ENCODE data around the gene SH3BGRL3. TPM values are rescaled to one million over a fixed set of nuclear protein-coding genes. Genes with fewer than 3 reads are reported as not detected.

The SH3BGRL3 gene
- polyA plus RNA-seq, 1 donor from 2014 or later, result 12.8 TPM

- no peaks in the 10 kb centered on the region for H3K79me2 ChIP-seq (replicated peaks; ENCODE audit: insufficient read depth, low read length)
- no peak overlapping the region for H3K4me2 ChIP-seq (ENCODE audit: low read length)
- H3K9ac ChIP-seq (ENCODE audit: low read length), result no peak overlapping the region
- no peaks in the 10 kb centered on the region for H3K9me3 ChIP-seq (ENCODE audit: low read length)
- H3K27ac ChIP-seq (ENCODE audit: low read length), result no peak overlapping the region
- TF ChIP-seq POLR2AphosphoS5 (IDR thresholded peaks at IDR 0.05) (no peak), SMC3 (conservative IDR thresholded peaks at IDR 0.05; ENCODE audit: poor library complexity) (peak; percentile 2)
- no peaks in the 10 kb centered on the region for H3K27me3 ChIP-seq (ENCODE audit: insufficient read depth, low read depth, low read length)
- no peaks in the 10 kb centered on the region for H3K36me3 ChIP-seq (ENCODE audit: insufficient read depth, low read length)
- no peaks in the 10 kb centered on the region for H4K20me1 ChIP-seq (ENCODE audit: insufficient read depth)
- no peak overlapping the region for H3K4me3 ChIP-seq (ENCODE audit: low read length)
- H3F3A ChIP-seq (ENCODE audit: insufficient read depth, low read length, poor library complexity, severe bottlenecking), result no peaks in the 10 kb centered on the region
- H2AFZ ChIP-seq (ENCODE audit: low read depth, low read length), result no peak overlapping the region
- no peaks in the 10 kb centered on the region for H3K9me2 ChIP-seq (ENCODE audit: insufficient read depth, low read length)
Measured at GRCh38 chr1:26285366-26286063, 5.6 kb downstream of the SH3BGRL3 start.

- H3K9ac ChIP-seq (ENCODE audit: low read length), result no peak overlapping the region
- H3K36me3 ChIP-seq (ENCODE audit: insufficient read depth, low read length), result no peaks in the 10 kb centered on the region
- H3K27me3 ChIP-seq (ENCODE audit: insufficient read depth, low read depth, low read length), result no peaks in the 10 kb centered on the region
Measured at GRCh38 chr1:26286064-26286416, 6.2 kb downstream of the SH3BGRL3 start.

More at GRCh38 chr1:26286064-26286416, 6.2 kb downstream of the SH3BGRL3 start:
- TF ChIP-seq REST (IDR thresholded peaks at IDR 0.05; ENCODE audit: borderline replicate concordance) (no peak), RAD21 (conservative IDR thresholded peaks at IDR 0.05) (no peak), TAF1 (IDR thresholded peaks at IDR 0.05; ENCODE audit: low read depth) (no peak), CTCF (IDR thresholded peaks at IDR 0.05; ENCODE audit: poor library complexity, severe bottlenecking) (no peak), MXI1 (conservative IDR thresholded peaks at IDR 0.05; ENCODE audit: poor library complexity, severe bottlenecking) (no peak), POLR2AphosphoS5 (IDR thresholded peaks at IDR 0.05) (no peak), EZH2 (IDR thresholded peaks at IDR 0.05; ENCODE audit: borderline replicate concordance, insufficient read depth, low read length, poor library complexity, severe bottlenecking) (no peak), SMC3 (conservative IDR thresholded peaks at IDR 0.05; ENCODE audit: poor library complexity) (no peak), EP300 (conservative IDR thresholded peaks at IDR 0.05; ENCODE audit: poor library complexity, severe bottlenecking) (no peak)
- Histone ChIP-seq H3K9me2 (ENCODE audit: insufficient read depth, low read length) (no peaks in the 10 kb centered on the region), H3F3A (ENCODE audit: insufficient read depth, low read length, poor library complexity, severe bottlenecking) (no peaks in the 10 kb centered on the region), H4K20me1 (ENCODE audit: insufficient read depth) (no peaks in the 10 kb centered on the region), H3K27ac (ENCODE audit: low read length) (no peak overlapping the region), H3K4me3 (ENCODE audit: low read length) (no peak overlapping the region), H3K4me2 (ENCODE audit: low read length) (no peak overlapping the region), H3K79me2 (replicated peaks; ENCODE audit: insufficient read depth, low read length) (no peaks in the 10 kb centered on the region), H3K9me3 (ENCODE audit: low read length) (no peaks in the 10 kb centered on the region), H2AFZ (ENCODE audit: low read depth, low read length) (no peak overlapping the region)
